SIG-M5 treated with dmso at 0.1 percent for 504 hours (cell line): ENCODE data around the gene PRSS1.
A peak's percentile ranks its signal among the peaks of the same experiment; 100 is the strongest.
"Not testable (repeated sequence)": the region's sequence is repeated elsewhere in the genome, so short reads cannot be mapped to it uniquely, and the experiment has no call there.

Experiments
- DNase-seq: peaks from one replicate; lab custom pipeline; 2025; ENCODE audit not compliant: unreplicated experiment; lab: John Stamatoyannopoulos, UW

Gene PRSS1

DNA sequence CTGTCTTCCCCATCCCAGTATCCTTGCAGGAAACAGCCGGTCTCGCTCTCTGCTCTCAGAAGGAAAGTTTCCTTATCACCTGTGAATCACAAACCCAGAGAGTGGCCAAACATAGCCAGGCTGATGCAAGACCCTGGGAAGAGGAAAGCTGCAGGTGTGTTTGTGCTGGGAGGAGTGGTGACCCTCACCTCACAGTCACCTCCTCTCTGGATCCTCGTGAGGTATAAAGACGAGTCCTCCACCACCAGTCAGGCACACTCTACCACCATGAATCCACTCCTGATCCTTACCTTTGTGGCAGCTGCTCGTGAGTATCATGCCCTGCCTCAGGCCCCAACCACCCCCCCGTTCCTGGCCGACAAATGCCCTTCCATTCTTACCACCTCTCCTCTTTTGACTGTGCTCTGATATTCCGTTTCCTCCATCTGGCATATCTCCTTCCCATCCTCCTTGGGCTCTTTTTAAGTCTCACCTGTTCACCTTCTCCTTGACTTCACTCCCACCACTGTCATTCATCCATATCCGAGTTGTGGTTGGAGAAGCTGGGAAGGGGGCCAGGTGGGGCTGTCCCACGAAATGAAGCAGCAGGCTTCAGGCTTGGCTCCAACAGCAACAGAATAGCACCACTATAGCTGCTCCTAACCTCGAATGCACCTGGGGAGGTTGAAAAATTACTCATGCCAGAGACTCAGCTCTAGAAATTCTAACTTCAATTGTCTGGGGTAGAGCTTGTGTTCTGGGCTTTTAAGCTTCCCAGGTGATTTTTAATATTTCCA is at the start of gene PRSS1:
Gene PRSS1 (plus strand): TSS at position 255 of the 776 bp plus-strand sequence. CDS start 13 bp downstream, at position 268.
- no peak for DNase-seq

DNA sequence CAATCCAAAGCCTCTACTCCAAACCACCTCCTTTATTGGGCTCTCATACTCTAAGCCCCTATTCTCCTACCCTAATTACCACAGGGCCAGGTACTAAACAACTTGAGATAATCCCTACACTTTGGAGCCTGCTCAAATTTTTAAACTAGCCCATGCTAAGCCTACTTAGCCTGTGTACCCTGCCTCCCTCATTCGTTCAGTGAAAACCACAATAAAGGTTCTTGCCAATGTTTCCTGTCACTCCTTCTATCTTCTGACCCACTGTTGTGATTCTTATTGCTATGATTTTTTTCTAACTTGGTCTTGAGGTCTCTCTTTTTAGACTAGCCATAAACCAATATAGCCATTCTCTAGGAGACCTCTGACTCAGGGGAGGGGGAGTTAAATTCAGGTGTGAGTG is 48.3 kb upstream of the PRSS1 start:
- DNase-seq: not testable (repeated sequence)

DNA sequence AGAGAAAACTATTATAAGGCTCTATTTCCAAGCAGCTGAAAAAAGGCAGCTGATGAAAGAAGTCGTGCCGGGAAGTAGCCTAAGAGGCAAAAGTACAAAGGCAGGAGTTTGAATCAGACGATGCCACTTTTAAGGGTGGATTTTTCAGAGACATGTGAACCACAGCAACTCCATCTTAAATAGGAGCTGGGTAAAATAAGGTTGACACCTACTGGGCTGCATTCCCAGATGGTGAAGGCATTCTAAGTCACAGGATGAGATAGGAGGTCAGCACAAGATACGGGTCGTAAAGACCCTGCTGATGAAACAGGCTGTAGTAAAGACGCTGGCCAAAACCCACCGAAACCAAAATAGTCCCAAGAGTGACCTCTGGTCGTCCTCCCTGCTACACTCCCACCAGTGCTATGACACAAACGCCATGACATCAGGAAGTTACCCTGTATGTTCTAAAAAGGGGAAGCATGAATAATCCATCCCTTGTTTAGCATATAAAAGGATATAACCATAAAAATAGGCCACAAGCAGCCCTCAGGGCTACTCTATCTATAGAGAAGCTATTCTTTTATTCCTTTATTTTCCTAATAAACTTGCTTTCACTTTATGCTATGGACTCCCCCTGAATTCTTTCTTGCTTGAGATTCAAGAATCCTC is 45.5 kb upstream of the PRSS1 start:
- peak; percentile 2 for DNase-seq

DNA sequence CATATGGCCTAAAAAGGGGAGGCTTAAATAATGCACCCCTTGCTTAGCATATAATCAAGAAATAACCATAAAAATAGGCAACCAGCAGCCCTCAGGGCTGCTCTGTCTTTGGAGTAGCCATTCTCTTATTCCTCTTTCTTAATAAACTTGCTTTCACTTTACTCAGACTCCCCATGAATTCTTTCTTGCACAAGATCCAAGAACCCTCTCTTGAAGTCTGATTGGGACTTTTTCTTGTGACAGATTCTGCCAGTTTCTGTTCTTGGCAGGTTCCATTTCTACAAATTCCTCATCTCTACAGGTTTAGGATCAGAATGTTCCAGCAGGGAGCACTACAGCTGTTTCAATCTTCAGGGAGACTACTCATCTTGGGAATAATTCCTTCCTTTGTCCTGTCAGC is 40.5 kb upstream of the PRSS1 start:
- not testable (repeated sequence) for DNase-seq

DNA sequence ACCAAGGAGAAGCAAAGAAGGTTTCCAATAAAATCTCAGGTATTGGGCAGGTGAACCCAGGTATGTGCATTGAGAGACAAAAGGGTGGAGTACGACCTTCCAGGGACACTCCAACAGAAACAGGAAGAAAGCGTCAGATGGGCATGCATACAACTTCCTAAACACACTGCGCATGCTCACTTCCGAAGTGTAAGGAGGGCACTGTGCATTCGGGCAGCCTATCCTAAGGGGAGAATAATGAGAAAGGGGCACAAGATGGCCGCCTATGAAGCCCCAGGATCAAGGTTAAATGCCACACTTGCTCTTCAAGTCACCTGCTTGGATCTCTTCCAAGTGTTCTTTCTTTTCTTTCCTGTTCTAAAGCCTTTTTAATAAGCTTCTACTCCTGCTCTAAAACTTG is 39.4 kb upstream of the PRSS1 start:
- DNase-seq: no peak

DNA sequence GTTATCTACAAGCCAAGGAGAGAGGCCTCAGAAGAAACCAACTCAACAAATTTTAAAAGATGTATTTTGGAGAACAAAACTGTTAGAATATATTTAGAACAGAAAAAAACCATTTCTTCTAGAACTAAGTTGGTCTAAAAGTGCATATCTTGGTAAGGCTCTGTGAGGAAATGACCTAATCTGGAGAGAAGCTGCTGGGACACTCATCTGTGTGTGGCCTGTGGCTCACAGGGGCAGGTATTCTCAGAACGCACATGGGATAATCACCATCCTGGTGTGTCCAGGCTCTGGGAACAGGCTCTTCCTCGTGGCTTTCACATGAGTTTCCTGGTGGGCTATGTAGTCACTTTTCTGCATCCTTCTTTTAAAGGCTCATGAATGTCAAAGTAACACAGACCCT is 38.1 kb upstream of the PRSS1 start:
- DNase-seq: no peak

DNA sequence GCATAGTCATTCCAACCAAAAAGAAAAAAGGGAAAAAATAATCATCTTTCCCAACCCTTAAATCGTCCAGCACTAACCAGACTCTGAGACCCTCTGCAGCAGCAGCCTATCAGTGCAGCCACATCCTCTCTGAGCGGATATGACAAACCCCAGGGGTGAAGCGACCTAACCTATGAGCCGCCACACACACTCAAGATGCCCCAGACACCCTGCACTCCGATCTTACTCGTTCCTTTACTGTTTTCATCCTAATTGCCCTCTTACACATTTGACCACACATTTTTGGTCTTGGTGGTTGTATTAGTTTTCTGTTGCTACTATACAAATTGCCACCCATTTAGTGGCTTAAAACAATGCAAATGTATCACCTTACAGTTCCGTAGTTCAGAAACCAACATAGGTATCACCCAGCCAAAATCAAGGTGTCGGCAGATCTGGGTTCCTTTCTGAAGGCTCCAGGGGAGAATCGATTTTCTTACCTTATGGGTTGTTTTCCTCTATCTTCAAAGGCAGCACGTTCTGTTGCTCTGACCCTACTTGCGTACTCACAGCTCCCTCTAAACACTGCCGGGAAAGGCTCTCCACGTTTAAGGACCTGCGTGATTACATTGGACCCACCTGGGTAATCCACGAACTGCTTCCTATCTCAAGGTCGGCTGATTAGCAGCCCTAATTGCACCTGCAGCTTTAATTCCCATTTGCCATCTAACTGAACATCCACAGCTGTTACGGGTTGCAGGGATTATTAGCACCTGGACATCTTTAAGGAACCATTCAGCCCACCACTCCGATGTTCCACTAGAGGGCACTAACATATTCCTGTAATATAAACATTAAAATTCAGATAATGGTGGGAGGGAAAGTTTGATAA is 37.3 kb upstream of the PRSS1 start:
- peak; percentile 3 for DNase-seq

DNA sequence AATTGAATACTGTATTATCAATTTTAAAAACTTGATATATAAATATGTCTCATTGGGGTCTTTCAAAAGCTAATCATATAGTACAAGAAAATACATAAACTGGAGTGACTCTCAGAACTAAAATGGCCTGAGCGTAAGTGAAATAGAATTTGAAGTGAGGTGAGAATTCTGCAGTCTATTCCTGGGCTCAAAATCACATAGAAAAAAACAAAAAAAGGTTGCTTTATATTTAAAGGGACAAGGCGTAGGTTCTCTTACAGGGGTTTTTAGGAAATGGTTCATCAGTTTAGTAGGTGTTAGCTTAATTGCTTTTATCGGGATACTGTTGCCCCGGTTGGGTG is 36.7 kb upstream of the PRSS1 start:
- DNase-seq: no peak

DNA sequence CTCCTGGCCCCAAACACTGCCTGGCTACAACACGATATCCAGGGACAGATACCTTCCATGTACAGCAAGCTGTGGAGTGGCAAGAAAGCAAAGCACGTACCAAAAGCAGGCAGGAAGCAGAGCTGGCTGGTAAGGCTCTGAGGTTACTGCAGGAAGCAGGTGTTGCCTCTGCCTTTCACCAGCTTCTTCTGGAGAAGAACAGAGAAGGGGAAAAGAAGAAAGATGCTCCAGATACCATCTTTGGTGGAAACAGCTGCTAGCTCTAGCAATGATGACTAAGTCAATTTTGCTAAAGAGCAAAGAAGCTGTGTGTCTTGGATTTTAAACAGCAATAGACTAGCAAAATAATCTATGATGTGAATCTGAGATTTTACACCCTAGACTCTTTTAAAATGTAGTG is 34.9 kb upstream of the PRSS1 start:
- no peak for DNase-seq

DNA sequence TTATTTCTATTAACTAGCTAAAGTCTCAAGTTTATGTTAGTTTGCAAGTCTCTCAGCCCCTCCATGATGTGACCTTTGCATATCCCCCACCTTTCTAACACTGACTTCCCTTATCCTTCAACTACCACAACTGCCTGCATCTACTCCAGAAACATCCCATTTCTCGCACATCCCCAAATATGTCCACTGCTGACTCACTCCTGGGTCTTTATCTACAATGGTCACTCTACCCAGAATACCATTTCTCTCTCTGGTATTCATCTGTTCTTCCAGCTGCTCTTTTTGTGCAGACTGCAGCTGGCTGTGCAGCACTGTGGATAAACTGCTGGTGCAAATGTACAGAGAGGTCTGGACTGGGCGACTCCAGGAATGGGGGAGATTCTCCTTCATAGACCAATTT is 32.7 kb upstream of the PRSS1 start:
- no peak for DNase-seq

DNA sequence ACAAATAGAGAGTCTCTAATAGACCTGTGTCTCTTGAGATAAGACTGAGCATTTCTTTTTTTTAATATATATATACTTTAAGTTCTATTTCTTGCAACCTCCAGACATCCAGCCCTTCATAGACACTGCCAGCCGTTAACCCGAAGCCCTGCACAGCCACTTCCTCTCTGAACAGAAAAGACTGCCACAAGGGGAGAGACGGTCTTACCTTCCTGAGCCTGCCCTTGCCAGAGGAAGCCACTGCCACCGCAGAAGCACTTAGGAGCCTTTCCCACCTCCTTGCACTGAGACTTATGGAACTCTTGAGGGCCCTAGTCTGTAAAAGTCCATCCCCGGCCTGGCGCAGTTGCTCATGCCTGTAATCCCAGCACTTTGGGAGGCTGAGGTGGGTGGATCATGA is 31.8 kb upstream of the PRSS1 start:
- DNase-seq: no peak

DNA sequence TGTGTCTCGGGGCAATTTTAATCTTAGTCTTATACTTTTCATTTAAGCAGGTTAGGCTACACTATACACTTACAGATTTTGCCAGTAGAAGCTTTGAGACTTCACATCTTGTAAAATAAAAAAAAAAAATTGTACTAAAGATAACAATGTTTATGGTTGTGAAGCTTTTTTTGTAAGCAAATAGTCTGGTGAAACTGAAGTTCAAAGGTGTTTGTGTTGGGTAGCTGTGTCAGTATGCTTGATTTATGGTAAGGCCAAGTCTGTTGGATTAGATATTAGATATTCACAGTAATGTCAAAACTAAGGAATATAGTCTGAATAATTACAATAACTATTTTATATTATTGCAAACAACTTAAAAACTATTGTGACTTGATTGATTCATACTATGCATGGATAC is 31.0 kb upstream of the PRSS1 start:
- DNase-seq: no peak

DNA sequence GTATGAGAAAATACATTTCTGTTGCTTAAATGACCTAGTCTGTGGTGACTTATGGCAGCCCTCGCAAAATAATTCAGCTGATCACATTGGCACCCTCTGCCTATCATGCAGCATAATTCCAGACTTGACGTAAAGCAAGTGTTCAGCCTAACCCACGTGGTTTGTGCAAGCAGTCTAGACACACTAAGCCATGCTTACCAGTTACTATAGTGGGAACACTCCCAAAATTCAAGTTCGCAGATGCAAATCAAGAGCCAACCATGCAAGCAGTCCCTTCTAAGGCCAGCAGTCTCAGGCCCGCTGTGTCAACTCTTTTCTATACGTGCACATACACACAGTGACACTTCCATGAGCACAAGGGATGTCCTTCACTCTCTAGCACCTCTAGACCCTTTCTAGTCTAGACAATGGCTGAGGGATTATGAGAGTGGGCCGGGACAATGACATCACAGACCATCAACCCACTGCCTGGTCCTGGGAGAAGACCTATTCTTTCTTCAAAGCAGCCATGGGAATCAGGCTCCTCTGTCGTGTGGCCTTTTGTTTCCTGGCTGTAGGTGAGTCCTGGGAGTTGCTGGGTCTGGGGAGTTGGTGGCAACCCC is 29.0 kb upstream of the PRSS1 start:
- DNase-seq: no peak

DNA sequence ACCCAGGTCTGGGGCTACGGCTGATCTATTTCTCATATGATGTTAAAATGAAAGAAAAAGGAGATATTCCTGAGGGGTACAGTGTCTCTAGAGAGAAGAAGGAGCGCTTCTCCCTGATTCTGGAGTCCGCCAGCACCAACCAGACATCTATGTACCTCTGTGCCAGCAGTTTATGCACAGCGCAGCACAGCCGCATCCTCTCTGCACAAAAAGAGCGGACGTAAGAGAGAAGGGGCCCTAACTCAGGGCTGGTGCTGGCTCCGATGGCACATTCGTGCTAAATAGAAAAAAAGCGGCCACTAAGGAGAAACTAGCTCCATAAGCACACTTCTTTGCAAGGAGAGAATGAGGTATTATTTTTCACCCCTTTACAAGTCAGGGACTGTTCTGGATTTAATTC is 28.3 kb upstream of the PRSS1 start:
- DNase-seq: no peak

DNA sequence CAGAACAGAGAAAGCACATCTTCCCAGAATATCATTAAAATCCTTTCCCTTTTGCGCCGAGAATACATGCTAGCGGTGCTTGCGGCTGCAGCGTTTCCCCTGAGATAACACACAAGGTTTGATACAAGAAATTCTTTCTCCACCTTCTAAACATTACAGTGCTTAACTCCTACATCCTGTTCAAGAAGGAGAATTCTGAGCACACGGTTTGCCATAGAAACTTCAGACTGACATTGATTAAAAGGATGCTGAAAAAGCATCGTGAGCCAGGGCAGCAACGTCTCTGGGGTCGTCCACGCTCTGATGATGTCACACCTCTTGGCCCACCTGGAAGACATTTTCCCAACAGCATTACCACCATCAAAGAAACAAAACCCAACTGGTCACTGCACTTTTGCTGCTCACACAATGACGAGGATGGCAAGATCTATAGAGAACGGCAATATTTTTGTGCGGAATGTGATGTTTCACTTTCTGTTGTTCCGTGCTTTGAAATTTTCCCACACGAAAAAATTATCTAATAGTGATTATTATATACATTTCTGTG is 27.0 kb upstream of the PRSS1 start:
- no peak for DNase-seq

DNA sequence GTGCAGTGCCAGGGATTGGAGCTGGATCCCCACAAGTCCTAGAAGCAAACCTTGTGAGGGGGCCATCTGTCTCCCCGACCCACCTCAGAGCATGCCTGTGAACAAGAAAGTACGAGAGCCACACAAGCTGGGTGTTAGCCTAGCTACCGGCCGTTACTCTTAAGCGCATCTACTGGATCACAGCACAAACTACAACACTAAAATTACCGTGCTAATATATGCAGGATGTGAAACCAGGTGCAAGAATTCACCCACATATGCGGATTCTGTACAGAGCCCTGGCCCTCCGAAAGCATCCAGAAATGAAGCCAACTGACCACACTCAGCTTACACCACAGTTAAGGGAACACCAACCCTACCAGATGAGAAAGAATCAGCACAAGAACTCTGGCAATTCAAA is 16.0 kb upstream of the PRSS1 start:
- DNase-seq: no peak

DNA sequence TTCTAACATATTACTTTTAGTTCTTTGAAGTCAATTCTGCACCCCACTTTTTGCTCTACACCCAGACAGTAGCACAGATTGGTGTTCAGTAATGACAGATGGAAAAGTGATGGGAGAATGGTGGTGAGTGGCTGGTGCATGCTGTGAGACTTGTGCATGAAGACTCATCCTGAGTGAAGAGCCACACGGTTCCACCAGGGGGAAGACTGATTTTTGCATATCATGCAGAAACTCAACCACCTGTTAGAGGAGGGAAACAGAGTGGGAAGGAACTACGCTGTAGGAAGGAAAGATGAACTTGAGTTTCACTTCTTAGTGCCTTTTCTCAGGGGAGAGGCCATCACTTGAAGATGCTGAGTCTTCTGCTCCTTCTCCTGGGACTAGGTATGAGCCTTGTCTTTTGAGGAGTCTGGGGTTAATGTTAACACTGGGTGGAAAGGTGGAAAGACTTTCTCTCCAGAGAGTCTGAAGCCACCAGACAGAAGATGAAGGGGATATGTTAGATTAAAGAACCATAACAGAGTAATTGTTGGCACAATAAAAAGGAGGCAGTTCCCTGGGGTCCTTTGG is 9.3 kb upstream of the PRSS1 start:
- DNase-seq: no peak

DNA sequence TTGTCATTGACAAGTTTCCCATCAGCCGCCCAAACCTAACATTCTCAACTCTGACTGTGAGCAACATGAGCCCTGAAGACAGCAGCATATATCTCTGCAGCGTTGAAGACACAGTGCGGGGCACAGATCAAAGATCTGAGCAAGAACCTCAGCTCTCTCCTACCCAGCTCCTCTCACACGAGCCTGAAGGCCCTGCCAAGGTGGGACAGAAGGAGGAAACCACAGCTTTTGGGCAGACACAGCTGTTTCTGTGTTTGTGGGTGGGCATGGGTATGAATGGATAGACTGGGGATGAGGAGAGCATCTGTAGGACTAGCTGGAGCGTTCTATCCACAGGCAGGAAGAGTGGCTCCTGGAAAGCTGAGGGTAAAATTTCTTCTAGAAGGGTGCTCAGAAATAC is 8.5 kb upstream of the PRSS1 start:
- no peak for DNase-seq

DNA sequence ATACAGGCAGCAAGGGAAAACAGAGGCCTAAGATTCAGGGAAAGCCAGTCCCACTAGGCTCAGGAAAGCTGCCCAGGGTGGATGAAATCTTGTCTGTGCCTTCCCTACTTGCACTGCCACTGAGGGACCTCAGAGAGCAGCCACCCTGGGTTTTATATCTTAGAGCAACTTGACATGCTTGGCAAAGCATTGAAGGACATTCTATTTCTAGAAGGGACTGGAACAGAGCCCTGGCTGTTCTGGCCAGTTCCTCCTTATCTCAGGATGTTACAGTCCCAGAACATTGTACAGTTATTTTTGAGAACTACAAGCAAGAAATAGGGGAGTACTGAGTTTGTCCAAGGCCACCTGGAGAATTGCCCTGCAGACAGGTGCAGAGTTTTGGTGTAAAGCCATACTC is 7.3 kb upstream of the PRSS1 start:
- not testable (repeated sequence) for DNase-seq

DNA sequence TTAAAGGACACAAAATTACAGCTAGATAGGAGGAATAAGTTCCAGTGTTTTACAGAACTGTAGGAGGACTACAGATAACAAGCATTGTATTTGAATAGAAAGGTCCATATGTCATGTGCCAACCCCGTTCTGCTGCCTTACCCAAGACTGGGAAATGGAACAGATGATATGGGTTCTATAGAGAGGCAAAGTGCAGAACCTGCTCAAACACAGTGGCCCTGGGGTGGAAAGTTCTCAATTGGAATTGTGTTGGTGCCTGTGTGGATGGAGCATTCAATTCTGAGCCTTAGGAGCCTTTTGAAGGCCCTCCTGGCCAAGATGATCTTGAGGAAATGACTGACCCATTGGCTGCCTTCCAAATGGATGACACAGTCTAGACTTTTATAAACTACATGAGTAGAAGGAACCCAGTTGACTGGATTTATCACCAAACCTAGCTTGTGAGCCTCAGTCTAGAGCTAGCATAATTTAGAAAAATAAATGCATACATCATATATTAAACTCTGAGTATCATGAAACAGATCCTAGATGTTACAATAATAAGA is 4.1 kb upstream of the PRSS1 start:
- no peak for DNase-seq

DNA sequence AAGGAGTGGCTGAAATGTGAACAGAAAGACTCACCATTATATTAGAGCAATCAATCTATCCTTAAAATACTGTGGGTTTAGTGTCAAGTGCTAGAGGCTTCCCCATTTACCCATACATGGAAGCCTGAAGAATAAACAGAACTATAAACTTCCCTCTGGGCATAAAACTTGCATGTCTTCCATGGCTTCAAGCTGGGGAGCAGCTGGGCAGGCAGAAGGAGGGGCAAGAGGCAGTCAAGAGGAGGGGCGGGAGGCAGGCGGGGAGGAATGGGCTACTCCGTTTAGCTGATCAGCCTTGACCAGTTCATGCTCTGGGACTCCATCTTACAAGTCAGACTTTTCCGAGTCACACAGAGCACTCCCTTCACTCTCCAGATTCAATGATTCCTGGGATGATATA is 3.5 kb upstream of the PRSS1 start:
- DNase-seq: no peak
